ENCODE results near the gene ZNF263. TPM values are rescaled to one million over a fixed set of nuclear protein-coding genes. Genes with fewer than 3 reads are reported as not detected.
A peak's percentile ranks its signal among the peaks of the same experiment; 100 is the strongest.

ZNF263 gene
- total RNA-seq, 1 donor: 43.2 TPM

DNA sequence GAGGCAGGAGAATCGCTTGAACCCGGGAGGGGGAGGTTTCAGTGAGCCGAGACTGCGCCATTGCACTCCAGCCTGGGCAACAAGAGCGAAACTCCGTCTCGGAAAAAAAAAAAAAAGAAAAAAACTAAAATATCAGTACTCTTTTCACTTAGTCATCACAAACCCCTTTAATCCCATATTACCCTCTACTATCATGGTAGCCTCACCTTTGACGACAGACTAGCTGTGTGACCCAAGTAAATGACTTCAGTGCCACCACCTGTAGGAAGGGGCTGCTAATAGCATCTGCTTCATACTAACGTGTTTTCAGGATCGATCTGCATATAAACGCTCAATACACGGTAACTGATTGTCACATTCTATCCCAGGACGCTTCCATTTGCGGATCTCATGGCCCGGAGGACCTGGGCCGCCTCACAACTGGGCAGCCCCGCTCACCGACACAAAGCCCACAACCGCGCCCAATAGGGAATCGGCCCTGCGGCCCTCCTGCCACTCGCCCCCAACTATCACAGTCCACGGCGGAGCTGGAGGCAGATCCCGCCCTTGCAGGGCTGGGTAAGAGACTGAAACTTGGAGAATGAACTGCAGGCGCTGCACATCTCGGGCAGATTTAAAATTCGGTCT is 1.1 kb upstream of the ZNF263 start:
- H3K4me3 ChIP-seq (ENCODE audit: low read depth, low read length): peak overlapping the region; percentile 97
- TF ChIP-seq, protein P1, sequence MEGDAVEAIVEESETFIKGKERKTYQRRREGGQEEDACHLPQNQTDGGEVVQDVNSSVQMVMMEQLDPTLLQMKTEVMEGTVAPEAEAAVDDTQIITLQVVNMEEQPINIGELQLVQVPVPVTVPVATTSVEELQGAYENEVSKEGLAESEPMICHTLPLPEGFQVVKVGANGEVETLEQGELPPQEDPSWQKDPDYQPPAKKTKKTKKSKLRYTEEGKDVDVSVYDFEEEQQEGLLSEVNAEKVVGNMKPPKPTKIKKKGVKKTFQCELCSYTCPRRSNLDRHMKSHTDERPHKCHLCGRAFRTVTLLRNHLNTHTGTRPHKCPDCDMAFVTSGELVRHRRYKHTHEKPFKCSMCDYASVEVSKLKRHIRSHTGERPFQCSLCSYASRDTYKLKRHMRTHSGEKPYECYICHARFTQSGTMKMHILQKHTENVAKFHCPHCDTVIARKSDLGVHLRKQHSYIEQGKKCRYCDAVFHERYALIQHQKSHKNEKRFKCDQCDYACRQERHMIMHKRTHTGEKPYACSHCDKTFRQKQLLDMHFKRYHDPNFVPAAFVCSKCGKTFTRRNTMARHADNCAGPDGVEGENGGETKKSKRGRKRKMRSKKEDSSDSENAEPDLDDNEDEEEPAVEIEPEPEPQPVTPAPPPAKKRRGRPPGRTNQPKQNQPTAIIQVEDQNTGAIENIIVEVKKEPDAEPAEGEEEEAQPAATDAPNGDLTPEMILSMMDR (IDR thresholded peaks at IDR 0.05; ENCODE audit: insufficient read depth, low read depth, low read length): no peak
- peak; percentile 76 for DNase-seq (ENCODE audit: low read depth)

DNA sequence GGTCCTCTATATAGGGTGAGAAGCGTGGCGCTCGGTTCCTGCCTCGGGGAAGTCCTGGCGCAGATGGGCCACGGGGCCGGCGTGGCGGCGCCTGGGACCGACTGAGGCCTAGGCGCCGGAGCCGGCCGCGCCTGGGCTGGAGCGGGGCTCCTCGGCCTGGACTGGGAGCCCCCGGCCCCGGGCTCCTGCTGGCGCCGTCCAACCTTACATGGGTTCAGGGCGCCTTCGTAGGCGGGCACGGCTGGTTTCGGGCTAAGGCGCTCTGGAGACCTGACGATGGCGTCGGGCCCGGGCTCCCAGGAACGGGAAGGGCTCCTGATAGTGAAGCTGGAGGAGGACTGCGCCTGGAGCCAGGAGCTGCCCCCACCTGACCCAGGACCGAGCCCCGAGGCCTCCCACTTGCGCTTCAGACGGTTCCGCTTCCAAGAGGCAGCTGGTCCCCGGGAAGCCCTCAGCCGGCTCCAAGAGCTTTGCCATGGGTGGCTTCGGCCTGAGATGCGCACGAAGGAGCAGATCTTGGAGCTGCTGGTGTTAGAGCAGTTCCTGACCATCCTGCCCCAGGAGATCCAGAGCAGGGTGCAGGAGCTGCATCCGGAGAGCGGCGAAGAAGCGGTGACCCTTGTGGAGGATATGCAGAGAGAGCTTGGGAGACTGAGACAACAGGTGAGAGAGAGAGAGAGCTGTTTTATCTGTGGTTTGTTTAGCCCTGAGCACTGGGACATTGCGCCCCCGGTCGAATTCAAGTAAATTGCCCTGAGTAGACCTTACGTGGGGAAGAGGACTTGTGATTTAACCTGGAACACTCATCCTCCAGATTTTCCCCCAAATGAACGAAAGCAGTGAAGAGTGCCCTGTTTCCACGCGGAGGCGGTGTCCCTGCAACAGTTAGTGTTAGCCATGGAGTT is 504 bp downstream of the ZNF263 start:
- peak; percentile 27 for DNase-seq (ENCODE audit: low read depth)
- TF ChIP-seq, protein P1 (IDR thresholded peaks at IDR 0.05; ENCODE audit: insufficient read depth, low read depth, low read length): peak; percentile 1
- H3K4me3 ChIP-seq (ENCODE audit: low read depth, low read length): peak overlapping the region; percentile 97

GRCh38 chr16:3285131-3285530 is 1.8 kb downstream of the ZNF263 start:
- DNase-seq (ENCODE audit: low read depth): no peak
- TF ChIP-seq, protein P1 (IDR thresholded peaks at IDR 0.05; ENCODE audit: insufficient read depth, low read depth, low read length): no peak
- H3K4me3 ChIP-seq (ENCODE audit: low read depth, low read length): peak overlapping the region; percentile 97

- DNase-seq (ENCODE audit: low read depth): no peak
- H3K4me3 ChIP-seq (ENCODE audit: low read depth, low read length): no peak overlapping the region
- TF ChIP-seq, protein P1 (IDR thresholded peaks at IDR 0.05; ENCODE audit: insufficient read depth, low read depth, low read length): no peak
Observed at GRCh38 chr16:3289998-3290673, 6.8 kb downstream of the ZNF263 start.

GRCh38 chr16:3292604-3293003 is 9.3 kb downstream of the ZNF263 start:
- peak; percentile 47 for DNase-seq (ENCODE audit: low read depth)
- H3K4me3 ChIP-seq (ENCODE audit: low read depth, low read length): no peak overlapping the region
- TF ChIP-seq, protein P1 (IDR thresholded peaks at IDR 0.05; ENCODE audit: insufficient read depth, low read depth, low read length): no peak

GRCh38 chr16:3295209-3295608 is 11.9 kb downstream of the ZNF263 start:
- TF ChIP-seq, protein P1 (IDR thresholded peaks at IDR 0.05; ENCODE audit: insufficient read depth, low read depth, low read length): no peak
- H3K4me3 ChIP-seq (ENCODE audit: low read depth, low read length): no peak overlapping the region
- DNase-seq (ENCODE audit: low read depth): no peak
